ENCODE results near the gene HIBADH.

DNA sequence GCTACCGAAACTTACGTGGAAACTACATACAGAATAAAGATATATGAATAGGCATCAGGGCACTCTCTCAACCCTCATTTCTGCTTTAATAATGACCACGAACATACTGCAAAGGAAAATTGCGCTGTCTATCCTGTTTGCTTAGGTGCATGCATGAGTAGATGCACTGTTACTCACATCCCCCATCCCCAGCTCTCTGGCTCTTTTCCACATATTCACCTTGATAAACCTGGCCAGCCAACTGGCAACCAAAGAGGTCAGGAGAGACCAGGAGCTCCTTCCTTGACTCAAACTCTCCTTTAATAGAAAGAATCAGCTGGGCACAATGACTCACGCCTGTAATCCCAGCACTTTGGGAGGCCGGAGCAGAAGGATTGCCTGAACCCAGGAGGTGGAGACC is 29.6 kb downstream of the HIBADH start:
- TF ChIP-seq POLR2A (IDR thresholded peaks at IDR 0.05): no peak
- TF ChIP-seq, protein P1, sequence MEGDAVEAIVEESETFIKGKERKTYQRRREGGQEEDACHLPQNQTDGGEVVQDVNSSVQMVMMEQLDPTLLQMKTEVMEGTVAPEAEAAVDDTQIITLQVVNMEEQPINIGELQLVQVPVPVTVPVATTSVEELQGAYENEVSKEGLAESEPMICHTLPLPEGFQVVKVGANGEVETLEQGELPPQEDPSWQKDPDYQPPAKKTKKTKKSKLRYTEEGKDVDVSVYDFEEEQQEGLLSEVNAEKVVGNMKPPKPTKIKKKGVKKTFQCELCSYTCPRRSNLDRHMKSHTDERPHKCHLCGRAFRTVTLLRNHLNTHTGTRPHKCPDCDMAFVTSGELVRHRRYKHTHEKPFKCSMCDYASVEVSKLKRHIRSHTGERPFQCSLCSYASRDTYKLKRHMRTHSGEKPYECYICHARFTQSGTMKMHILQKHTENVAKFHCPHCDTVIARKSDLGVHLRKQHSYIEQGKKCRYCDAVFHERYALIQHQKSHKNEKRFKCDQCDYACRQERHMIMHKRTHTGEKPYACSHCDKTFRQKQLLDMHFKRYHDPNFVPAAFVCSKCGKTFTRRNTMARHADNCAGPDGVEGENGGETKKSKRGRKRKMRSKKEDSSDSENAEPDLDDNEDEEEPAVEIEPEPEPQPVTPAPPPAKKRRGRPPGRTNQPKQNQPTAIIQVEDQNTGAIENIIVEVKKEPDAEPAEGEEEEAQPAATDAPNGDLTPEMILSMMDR (IDR thresholded peaks at IDR 0.05): no peak
